Vagina (tissue), 2 donors: Measurements from ENCODE around the gene ESR1.

Experiments
- CTCF ChIP-seq, 3 experiments: fragments of 450-650 bp in 2 of 3; fragments of 200-600 bp in 1 of 3; sonication (generic) in 1 of 3; IDR thresholded peaks; one replicate each; pipeline ENCODE4 v1.5.1; 2017 to 2019; ENCODE audit warnings: antibody characterized with exemption in 3 of 3, mild to moderate bottlenecking in 2 of 3, moderate library complexity in 2 of 3
- POLR2A ChIP-seq, 2 donors: fragments of 450-650 bp; IDR thresholded peaks; one replicate each; pipeline ENCODE4 v1.6.1; 2017; ENCODE audit warnings: antibody characterized with exemption in 2 of 2, mild to moderate bottlenecking in 2 of 2, moderate library complexity in 2 of 2

GRCh38 chr6:151858294-151858693, 50.8 kb downstream of the ESR1 start:
- TF ChIP-seq CTCF (IDR thresholded peaks at IDR 0.05) (no peak), POLR2A (IDR thresholded peaks at IDR 0.05) (no peak)
